Suprapubic skin (tissue), 4 donors: ENCODE results near the gene PRRX2. TPM values are rescaled to one million over a fixed set of nuclear protein-coding genes. Genes with fewer than 3 reads are reported as not detected.

Experiments
- DNase-seq, 2 donors: peaks; one replicate each; pipeline ENCODE4 v3.0.0-alpha.2; 2019; ENCODE audit warnings: low spot score in 2 of 2
- H3K27ac ChIP-seq: fragments of 200-600 bp; sonication (generic); one replicate; pipeline ENCODE4 v1.5.1; 2019
- H3K27me3 ChIP-seq: fragments of 200-600 bp; sonication (generic); one replicate; pipeline ENCODE4 v1.5.1; 2019
- H3K36me3 ChIP-seq: fragments of 200-600 bp; sonication (generic); one replicate; pipeline ENCODE4 v1.5.1; 2019
- H3K4me1 ChIP-seq: fragments of 200-600 bp; sonication (generic); one replicate; pipeline ENCODE4 v1.5.1; 2019
- H3K4me3 ChIP-seq: fragments of 200-600 bp; sonication (generic); one replicate; pipeline ENCODE4 v1.5.1; 2019; ENCODE audit warnings: mild to moderate bottlenecking
- H3K9me3 ChIP-seq: fragments of 200-600 bp; sonication (generic); one replicate; pipeline ENCODE4 v1.5.1; 2019
- CTCF ChIP-seq, 2 donors: fragments of 200-600 bp in 1 of 2; fragments of 450-650 bp in 1 of 2; sonication (generic) in 1 of 2; IDR thresholded peaks; one replicate each; pipeline ENCODE4 v1.5.1; 2016 to 2019; ENCODE audit warnings: antibody characterized with exemption in 2 of 2, mild to moderate bottlenecking in 1 of 2, moderate library complexity in 1 of 2
- EP300 ChIP-seq: sonication (generic); formaldehyde crosslinking; IDR thresholded peaks from one replicate; pipeline ENCODE4 v1.6.1; 2017; ENCODE audit warnings: antibody characterized with exemption
- POLR2A ChIP-seq, 2 donors: fragments of 450-650 bp; IDR thresholded peaks; one replicate each; pipeline ENCODE4 v1.6.1; 2017; ENCODE audit warnings: antibody characterized with exemption in 2 of 2, mild to moderate bottlenecking in 2 of 2, moderate library complexity in 2 of 2
- POLR2AphosphoS5 ChIP-seq, 3 donors: sonication (generic); formaldehyde crosslinking; IDR thresholded peaks; one replicate each; pipeline ENCODE4 v1.6.1; 2017; ENCODE audit warnings: antibody characterized with exemption in 3 of 3
- WGBS: methylation state at CpG from one replicate; pipeline ENCODE4 v1.1.5; 2018; 5-methylcytosine and 5-hydroxymethylcytosine counted together
- total RNA-seq, 4 donors: library from RNA; depleted of rRNA; stranded (reverse); fragments of >200 nt; gene quantifications; one replicate each; pipeline ENCODE4 v1.1.0, GENCODE V29; 2016

PRRX2 gene
- total RNA-seq, 4 donors from 2014 or later, result 9.9 to 16.9 (median 14.0) TPM

- no peak overlapping the region for H3K27ac ChIP-seq
These were observed 20.5 kb upstream of the PRRX2 start for GRCh38 chr9:129644902-129645301.

GRCh38 chr9:129646252-129646651, 19.2 kb upstream of the PRRX2 start:
- WGBS, result 68% methylated on average over 6 of the region's 12 CpGs
- Histone ChIP-seq H3K9me3 (no peaks in the 10 kb centered on the region), H3K27ac (no peak overlapping the region), H3K4me3 (no peak overlapping the region), H3K36me3 (no peaks in the 10 kb centered on the region), H3K4me1 (peaks cover 41% of the 10 kb centered on the region), H3K27me3 (no peaks in the 10 kb centered on the region)
- DNase-seq, result no peak
- no peak for TF ChIP-seq EP300
- no peak for TF ChIP-seq POLR2AphosphoS5 (IDR thresholded peaks at IDR 0.05)

More at GRCh38 chr9:129644902-129645301, 20.5 kb upstream of the PRRX2 start:
- Histone ChIP-seq H3K27me3 (no peaks in the 10 kb centered on the region), H3K4me1 (peaks cover 47% of the 10 kb centered on the region), H3K36me3 (no peaks in the 10 kb centered on the region), H3K9me3 (no peaks in the 10 kb centered on the region), H3K4me3 (no peak overlapping the region)
- TF ChIP-seq POLR2AphosphoS5 (IDR thresholded peaks at IDR 0.05), result no peak
- WGBS, result 41% methylated on average over 5 of the region's 17 CpGs
- DNase-seq, result no peak

DNA sequence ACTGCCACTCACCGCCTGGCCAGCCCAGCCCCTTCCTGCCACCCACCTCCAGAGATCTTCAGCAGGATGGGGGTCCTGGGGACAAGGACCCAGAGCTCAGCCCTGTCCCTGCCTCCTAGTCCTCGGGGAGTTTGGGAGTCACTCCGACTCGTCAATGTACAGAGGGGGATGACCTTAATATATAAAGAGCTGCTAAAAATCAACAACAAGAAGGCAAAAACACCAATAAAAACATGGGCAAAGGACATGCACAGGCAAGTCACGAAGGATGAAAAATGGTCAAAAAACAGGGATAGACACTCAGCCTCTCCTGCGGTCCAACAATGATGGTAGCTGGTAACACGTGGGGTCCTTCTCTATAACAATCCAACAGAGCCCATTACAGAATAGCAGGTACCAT, 18.8 kb upstream of the PRRX2 start:
- no peak for TF ChIP-seq CTCF (IDR thresholded peaks at IDR 0.05)
- no peak for TF ChIP-seq POLR2A (IDR thresholded peaks at IDR 0.05)
- TF ChIP-seq EP300, result no peak
- no peak for TF ChIP-seq POLR2AphosphoS5 (IDR thresholded peaks at IDR 0.05)
- no peak overlapping the region for H3K27ac ChIP-seq
- H3K36me3 ChIP-seq, result no peaks in the 10 kb centered on the region
- no peak for DNase-seq
- H3K4me3 ChIP-seq, result no peak overlapping the region
- H3K4me1 ChIP-seq, result peaks cover 37% of the 10 kb centered on the region
- 95% methylated on average over 7 of the region's 7 CpGs for WGBS
- no peaks in the 10 kb centered on the region for H3K9me3 ChIP-seq
- H3K27me3 ChIP-seq, result no peaks in the 10 kb centered on the region

DNA sequence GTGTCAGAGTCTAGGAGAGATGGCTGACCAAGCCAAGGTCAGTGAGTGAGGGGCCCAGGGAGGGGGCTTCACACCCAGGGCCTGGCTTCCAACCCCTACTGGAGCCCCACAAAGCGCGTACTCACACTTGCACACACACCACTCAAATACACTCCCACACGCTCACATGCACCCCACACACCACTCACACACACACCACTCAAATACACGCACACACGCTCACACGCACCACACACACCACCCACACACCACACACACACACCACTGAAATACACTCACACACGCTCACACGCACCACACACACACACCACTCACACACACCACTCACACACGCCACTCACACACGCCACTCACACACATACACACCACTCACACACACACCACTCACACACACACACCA, 17.8 kb upstream of the PRRX2 start:
- peaks cover 31% of the 10 kb centered on the region for H3K4me1 ChIP-seq

GRCh38 chr9:129648092-129648763, 17.2 kb upstream of the PRRX2 start:
- no peak for TF ChIP-seq EP300
- TF ChIP-seq CTCF (IDR thresholded peaks at IDR 0.05), result no peak
- TF ChIP-seq POLR2AphosphoS5 (IDR thresholded peaks at IDR 0.05), result no peak
- TF ChIP-seq POLR2A (IDR thresholded peaks at IDR 0.05), result no peak
- 63% methylated on average over 16 of the region's 16 CpGs for WGBS
- Histone ChIP-seq H3K9me3 (no peaks in the 10 kb centered on the region), H3K27me3 (no peaks in the 10 kb centered on the region), H3K36me3 (no peaks in the 10 kb centered on the region), H3K4me3 (no peak overlapping the region), H3K27ac (no peak overlapping the region), H3K4me1 (peaks cover 30% of the 10 kb centered on the region)
- DNase-seq, result no peak

More for the DNA sequence above, 17.8 kb upstream of the PRRX2 start:
- H3K9me3 ChIP-seq, result no peaks in the 10 kb centered on the region
- no peaks in the 10 kb centered on the region for H3K36me3 ChIP-seq
- WGBS, result 86% methylated on average over 10 of the region's 10 CpGs
- no peak overlapping the region for H3K27ac ChIP-seq
- no peaks in the 10 kb centered on the region for H3K27me3 ChIP-seq
- no peak for DNase-seq
- TF ChIP-seq POLR2AphosphoS5 (IDR thresholded peaks at IDR 0.05) (no peak), EP300 (no peak), CTCF (IDR thresholded peaks at IDR 0.05) (no peak)
- no peak overlapping the region for H3K4me3 ChIP-seq

DNA sequence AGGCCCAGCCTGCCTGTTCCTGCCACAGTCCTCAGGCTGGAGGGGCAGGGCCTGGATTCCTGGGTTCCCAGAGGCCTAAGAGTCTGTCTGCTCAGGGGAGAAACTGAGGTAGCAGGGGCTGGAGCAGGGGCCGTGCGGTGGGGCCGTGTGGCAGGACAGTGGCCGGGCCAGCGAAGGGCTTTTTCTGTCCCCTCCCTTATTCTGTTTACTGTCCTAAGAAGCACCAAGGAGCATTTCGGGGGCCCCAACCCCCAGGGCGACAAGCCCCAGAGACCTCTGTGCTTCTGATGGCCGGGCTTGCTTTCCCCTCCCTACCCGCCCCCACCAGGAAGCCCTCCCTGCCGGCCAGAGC, 16.7 kb upstream of the PRRX2 start:
- Histone ChIP-seq H3K9me3 (no peaks in the 10 kb centered on the region), H3K4me3 (no peak overlapping the region), H3K27ac (no peak overlapping the region), H3K36me3 (no peaks in the 10 kb centered on the region), H3K27me3 (no peaks in the 10 kb centered on the region), H3K4me1 (peaks cover 29% of the 10 kb centered on the region)
- WGBS, result 86% methylated on average over 9 of the region's 10 CpGs
- TF ChIP-seq POLR2A (IDR thresholded peaks at IDR 0.05) (no peak), CTCF (IDR thresholded peaks at IDR 0.05) (no peak)
- DNase-seq, result no peak
